ENCODE measurements around the gene CCDC61.

Gene CCDC61

DNA sequence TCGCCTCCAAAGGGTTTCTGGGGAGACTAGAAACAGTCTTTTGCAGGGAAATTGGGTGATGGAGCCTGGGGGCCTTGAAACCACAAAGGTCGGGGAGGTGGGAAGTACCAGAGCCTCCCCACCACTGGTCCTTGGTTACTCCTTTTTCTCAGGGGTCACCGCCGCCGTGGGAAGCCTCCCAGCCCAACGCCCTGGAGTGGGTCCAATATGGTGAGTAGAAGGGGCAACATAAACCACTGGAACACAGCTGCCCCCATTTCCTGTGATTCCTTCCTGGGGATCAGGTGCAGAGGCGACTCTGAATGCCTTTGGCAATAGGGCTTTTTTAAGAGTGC lies 21.8 kb downstream of the CCDC61 start:
- no peak for DNase-seq (ENCODE audit: low spot score)

DNA sequence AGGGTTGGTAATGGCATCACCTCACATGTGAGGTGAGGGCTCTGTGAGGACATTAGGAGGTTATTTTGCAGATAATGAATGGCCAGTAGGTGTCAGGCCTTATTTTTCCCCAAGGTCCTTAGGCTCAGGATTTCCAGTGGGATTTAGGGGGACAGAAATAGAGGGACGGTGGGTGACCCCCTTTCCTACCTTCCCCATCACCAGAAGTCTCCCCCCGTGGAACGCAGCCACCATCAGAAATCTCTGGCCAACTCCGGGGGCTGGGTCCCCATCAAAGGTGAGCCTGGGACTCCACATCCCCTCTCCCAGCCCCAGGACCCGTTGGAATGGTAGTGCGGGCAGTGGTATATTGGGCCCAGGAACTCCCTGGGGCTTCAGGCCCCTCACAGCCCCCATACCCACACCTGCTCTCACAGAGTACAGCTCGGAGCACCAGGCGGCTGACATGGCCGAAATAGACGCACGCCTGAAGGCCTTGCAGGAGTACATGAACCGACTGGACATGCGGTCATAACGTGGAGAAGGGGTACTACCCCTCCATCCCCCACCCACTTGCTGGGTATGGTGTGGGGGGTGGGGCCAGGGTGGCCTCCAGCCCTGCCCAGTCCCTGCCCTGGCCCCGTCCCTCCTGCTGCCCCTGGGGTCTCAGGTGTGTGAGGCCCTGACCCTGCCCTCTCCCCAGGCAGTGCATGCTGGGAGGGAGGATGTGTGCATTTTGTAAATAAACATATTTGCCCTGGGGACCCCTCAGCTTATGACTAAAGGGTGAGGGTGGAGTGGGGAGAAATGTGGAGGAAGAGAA lies 22.8 kb downstream of the CCDC61 start:
- no peak for DNase-seq (ENCODE audit: low spot score)

DNA sequence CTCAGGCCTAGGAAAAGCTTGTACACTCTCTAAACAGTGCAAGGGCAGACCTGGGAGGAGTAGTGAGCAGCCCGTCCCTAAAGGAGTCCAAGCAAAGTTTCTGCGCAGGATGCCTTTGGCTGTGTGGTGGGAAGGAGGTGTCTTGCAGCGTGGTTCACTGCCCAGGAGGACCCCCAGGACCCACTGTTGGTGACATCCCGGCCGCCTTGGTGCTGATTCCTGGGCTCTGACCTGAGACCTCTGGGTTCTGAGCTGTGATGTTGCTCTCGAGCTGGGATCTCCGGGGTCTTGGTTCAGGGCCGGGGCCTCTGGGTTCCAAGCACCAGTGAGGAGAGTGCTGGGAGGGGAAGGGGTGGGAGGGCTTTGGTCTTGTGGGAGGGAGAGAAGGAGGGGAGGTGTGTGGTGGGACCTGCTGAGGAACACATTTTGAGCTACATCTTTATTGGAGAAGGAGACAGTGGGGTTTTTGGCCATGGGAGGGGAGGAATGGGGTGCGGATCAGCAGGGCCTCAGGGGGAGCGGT lies 23.5 kb downstream of the CCDC61 start:
- DNase-seq (ENCODE audit: low spot score) = no peak

DNA sequence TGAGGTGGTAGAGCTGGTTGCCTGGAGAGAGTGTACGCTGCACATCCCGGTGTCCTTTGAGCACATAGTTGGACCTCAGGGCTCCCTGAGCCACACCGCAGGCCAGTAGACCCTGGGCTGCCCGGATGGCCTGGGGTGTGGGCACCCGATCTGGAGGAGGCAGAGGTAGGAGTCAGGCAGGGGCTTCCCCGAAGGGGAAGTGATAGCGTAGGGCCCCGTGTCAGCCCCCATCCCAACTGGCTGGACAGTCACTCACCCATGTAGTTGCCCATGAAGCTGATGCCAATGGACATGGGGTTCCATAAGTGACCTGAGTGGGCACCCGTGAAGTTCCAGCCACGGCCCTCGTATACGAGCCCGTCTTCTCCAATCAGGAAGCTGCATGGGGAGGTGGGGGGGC lies 24.0 kb downstream of the CCDC61 start:
- no peak for DNase-seq (ENCODE audit: low spot score)

DNA sequence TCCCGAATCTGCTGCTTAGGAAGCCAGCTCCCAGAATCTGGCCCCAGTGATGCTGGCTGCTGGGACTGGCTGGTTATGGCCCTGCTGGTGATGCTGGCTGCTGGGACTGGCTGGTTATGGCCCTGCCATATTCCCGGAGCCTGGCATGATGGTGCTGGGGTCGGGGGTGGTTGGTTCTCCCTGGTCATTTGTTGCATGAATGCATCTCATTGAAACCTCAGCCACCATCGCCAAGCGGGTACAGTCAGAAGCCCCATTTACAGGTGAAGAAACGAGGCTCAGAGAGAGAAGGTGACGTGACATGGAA lies 25.5 kb downstream of the CCDC61 start:
- DNase-seq (ENCODE audit: low spot score) = no peak

DNA sequence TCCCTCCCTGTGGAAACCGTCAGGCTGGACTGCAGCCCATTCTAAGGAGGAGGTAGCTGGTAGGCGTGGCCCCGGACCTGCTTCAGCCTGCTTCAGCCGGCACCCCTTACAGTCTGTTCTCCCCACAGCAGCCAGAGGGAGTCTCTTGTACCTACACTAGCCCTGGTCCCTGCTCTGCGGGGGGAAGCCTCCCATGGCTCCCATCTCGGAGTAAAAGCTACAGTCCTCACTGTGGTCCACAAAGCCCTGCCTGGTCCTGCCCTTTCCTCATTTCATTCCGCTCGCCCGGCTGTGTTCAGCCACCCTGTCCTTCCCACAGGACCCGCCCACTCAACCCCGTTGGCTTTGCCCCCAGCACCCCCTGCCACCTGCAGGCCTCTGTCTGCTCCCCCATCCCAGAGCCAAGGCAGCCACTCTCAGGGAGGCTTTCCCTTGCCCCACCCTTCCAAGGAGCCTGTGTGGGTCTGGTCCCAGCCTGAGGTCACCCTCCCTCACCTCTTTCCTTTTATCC lies 26.3 kb downstream of the CCDC61 start:
- no peak for DNase-seq (ENCODE audit: low spot score)

DNA sequence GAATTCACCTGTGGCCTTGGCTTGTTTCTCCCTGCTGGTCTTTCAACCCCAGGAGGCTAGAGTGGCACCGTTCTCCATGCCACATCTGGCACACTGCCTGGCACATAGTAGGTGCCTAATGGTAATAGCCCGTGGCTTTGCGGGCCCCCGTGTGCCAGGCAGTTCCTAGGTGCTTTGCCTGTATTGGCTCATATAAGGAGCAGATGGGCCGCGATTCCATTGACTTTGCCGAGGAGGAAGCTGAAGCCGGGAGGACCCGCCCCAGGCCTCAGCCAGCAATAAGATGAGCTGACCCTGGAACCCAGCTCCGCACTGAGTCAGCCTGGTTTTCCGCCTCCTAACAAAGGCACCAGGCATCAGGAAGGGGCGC lies 26.8 kb downstream of the CCDC61 start:
- DNase-seq (ENCODE audit: low spot score) = no peak

DNA sequence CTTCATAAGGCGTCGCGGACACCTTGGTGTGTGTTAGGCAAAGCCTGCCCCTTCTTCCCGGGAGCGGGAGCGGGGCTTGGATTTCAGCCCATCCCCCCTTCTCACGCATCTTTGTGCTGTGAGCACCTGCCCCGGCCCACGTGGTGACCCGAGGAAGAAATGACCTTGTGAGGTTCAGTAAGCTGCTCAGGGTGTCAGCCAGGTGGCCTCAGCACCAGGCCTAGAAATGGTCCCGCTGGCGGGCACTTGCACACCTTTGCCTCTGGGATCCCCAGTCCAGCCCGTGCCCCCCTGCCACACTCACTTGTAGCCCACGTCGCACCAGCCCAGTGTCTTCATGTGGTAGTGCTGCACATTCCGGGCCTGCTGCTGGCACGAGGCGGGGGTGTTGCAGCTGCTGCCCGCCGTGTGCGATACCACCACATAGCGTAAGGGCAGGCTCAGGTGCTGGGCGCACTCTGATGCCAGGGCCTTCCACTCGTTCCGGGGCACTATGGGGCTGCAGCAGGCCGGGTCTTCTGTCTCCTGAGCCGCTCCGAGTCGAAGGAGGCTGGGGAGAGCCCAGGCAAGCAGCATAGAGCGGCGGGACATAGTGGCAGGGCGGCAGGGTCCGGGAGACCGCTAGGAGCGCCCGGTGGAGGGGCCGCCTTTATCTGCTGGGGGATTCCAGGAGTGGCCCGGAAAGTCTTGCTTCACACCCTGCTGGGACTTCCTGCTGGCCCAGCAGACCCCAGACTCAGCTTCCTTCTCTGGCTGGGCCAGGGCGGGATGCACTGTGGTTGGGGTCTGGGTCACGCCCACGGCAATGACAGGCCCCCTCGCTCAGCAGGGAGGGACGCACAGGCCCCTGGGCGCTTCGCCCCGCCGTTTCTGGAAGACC lies 27.4 kb downstream of the CCDC61 start, which contains the start of gene PGLYRP1:
TSS of gene PGLYRP1 (minus strand) at position 623 of the 880 bp plus-strand sequence. CDS start at position 591, 32 bp downstream.
- DNase-seq (ENCODE audit: low spot score) = no peak

DNA sequence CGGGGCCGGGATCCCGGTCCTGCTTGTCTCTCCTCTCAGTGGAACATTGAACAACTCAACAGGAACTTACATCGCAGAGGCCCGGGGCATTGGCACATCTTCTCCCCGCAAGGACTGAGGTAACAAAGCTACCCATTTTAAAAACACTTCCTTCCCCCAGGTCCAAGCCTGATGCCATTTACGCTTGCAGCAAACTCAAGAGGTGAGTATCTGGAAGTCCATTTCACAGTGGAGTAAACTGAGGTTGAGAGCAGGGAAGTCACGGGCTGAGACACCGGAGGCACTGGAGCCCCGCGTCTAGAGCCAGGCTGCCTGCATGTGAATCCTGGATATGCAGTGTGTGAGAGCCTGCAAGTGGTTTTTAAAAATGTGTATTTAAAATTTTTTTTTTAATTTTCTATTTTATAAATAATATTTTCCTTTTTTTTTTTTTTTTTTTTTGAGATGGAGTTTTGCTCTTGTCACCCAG lies 28.1 kb downstream of the CCDC61 start:
- DNase-seq (ENCODE audit: low spot score) = no peak

DNA sequence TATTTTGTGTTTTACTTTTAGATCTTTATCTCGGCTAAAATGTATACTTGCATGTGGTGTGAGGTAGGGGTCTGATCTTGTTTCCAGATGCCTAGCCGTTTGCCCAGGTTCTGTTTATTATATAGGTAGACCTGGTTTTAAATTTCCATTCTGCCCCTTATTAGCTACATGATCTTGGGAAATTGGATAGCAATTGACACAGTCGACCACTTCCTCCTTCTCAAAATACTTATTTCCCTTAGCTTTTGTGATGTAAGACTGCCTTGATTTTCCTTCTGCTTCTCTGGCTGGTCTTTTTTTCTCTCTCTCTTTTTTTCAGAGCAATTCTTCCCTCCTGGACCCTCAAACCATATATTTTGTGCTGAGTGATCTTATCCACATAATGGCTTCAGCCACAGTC lies 30.6 kb downstream of the CCDC61 start:
- DNase-seq (ENCODE audit: low spot score) = no peak

DNA sequence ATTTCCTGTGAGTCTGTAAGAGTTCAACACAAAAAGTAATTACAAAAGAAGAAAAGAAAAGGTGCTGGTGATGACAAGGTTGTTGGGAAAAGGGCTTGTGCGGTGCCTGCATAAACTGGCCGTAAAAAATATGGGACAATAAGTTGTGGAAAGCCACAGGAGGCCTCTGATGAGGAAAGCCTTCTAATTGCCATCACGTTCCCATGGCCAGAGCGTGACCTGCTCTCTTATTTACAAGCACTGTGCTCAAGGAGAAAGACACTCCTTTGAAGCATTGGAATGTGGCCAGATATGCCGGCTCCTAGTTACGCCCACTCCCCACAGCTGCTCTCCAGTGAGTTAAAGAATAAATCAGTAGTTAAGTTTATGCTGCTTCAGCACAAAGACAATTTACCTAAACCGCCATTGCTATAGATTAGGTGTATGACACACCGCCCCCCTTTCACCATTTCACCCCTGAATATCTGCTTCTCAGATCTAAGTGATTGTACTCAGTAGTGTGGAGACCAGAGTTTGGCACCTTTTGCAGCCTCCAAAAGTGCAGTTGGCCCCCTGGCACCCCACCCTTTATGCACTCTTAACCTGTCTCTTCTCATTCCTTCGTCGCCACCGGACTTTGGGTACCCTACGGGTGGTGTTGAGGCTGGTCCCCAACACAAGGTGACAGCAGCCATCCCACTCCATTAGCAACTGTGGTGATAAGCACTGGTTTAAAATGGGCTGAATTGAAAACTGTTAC lies 35.7 kb downstream of the CCDC61 start:
- DNase-seq (ENCODE audit: low spot score) = no peak

DNA sequence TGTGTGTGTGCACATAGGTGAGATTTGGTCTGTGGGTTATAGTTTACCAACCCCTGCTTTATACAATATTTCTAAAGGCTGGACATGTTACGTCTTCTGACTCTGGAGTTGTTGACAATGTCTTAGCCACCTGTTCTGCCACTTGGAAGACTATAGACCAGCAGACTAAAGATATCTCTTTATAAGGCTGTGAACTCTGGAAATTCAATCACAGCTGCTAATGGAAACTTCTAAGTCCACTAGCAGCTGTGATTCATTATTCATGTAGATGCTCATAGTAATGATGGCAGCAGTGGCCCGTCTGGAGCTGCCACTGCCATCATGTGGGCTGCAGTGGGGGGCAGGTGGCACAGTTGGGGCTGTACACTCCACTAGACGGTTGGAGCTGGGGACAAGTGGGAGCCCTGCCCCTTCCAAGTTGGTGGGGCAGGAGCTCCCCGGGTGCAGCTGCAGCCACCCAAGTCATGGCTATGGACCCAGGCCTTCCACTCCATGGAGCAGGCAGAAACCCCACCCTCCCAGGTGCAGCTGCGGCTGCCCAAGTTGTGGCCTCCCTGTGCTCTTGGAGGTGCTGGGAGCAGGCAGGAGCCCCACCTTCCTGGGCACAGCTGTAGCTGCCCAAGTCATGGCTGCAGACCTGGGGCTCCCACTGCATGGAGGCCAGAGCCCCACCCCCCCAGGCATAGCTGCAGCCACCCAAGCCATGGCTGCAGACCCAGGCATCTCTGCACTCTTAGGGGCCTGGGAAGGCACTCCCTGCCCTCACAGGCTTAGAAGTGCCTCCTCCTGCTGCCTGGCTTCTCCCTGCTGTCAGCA lies 36.7 kb downstream of the CCDC61 start:
- DNase-seq (ENCODE audit: low spot score) = no peak

DNA sequence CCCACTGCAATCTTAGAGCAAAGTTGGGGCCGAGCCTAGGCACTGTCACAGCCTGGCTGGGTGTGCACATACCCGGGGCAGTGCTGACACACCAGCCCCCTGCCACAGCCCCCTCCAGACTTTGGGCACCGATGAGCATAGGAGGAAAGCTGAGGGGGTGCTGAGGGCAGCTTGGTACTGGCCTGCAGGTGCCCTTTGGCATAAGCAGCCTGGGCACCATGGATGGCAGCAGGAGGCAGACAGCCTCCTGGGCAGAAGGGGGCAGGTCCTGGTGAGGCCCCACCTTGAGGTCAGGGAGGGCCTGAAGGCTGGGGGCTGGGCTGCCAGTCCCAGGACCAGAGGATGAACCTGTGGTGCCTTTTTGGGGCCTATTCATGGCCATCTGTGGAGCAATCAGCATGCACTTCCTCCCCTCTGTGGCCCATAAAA lies 37.3 kb downstream of the CCDC61 start:
- DNase-seq (ENCODE audit: low spot score) = no peak

DNA sequence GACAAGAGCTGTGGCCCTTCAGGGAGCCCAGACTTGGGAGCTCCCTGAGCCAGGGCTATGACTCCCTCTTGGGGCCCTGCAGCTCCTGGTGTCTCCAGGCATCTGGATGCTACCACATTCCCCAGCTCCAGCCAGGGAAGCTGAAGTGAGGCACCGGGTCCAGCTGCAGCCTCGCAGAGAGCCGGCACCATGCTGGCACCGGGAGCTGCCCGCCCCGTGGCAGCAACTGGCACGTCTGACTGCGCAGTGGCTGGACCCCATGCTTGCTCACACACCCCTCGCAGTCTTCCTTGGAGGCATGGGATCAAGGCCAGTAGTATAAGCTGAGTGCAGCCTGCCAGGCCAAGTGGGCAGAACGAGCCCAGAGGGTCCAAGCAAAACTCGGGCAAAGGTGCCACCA lies 38.1 kb downstream of the CCDC61 start:
- DNase-seq (ENCODE audit: low spot score) = no peak

DNA sequence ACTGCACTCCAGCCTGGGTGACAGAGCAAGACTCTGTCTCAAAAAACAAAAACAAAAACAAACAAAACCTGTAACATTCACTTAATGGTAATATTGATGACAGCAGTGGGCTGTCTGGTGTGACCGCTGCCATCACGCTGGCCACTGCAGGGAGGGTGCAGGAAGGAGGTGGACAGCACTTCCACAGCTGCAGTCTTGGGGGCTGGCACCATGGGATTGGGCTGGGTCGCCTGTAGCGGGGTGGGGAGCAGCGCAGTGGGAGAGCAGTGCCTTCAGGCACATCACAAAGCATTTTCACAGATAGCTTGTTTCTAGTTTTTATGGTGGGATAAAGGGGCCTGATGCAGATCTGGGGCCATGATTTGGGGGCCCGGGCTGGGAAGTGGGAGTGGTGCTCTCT lies 40.3 kb downstream of the CCDC61 start:
- no peak for DNase-seq (ENCODE audit: low spot score)

DNA sequence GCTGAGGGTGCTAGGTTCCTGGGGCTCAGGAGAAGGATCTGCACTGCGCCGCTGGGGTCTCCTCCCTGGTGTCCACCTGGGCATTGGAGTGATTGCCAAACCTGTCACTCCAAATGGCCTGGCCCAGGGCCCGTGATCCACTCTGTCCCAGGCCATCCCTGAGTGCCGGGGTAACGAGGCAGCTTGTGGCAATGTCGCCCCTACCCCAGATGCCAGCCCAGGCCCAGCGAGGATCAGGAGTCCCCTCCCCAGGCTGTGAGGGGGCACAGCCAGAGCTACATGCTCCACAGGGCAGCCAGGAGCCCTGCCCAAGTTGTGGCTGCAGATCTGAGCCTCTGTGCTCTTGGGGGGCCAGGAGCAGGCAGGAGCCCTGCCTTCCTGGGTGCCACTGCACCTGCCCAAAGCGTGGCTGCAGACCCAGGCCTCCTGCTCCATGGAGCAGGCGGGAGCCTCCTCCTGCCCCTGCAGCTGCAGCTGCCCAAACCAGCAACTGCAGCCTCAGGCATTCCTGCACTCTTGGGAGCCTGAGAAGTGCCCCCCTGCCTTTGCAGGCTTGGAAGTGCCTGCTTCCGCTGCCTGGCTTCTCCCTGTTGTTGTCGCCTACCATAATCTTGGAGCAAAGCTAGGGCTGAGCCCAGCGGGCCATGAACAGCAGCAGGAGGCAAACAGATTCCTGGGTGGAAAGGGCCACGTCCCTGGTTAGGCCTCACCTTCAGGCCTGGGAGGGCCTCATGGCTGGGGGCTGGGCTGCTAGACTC lies 40.9 kb downstream of the CCDC61 start:
- no peak for DNase-seq (ENCODE audit: low spot score)

DNA sequence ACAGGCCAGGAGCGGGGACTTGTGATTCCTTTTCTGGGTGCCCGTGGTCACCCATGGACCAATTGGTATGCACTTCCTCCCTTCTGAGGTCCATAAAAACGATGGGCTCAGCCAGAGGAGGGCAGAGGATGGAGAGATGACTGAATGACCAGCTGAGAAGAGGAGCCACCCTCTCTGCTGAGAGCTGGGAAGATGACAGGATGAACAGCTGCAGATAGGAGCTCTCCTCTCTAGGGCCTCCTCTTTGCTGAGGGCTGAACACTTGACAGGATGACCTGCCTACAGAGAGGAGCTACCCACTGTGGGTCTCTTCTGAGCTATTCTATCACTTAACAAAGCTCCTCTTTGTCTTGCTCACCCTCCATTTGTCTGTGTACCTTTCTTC lies 41.5 kb downstream of the CCDC61 start:
- no peak for DNase-seq (ENCODE audit: low spot score)

DNA sequence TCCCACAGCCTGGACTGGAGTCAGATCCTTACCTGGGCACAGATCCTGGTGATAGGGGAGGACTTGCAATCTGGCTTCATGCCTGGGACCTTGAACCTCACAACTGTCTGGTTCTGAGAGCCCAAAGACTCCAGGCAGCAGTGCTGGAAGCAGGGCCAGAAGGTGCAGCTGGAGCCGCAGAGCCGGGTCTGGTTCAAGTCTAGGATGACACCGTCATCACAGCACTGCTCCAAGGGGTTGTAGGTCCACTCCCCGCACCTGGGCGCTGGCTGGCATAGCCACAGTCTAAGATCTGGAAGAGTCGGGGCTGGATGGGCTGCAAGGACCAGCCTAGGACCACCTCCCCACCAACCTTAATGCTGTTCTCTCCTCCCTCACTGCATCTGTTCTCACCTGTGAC lies 44.9 kb downstream of the CCDC61 start:
- no peak for DNase-seq (ENCODE audit: low spot score)

DNA sequence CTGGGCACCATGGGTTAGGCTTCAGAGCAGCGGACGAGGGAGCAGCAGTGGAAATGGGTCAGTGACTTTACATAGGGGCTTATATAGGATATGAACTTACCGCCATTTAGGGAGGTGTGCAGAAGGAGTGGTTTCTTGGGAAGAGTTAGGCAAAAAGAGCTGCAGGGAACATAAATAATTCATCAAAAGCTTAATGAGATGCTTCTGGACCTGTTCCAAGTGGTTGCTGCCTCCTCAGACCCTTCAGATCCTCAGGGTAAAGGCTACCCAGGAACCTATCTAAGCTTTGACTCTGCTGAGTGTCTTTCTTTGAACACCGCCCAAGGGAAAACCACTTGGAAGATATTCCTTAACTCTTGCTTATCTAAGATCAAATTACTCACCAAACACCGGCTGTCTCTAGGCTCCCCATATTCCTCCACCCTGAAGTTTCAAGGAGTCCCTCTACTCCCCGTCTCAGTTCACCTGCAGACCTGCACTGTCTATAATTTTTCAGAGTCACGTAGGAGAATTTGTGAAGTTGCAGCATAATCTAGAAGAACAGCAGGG lies 45.8 kb downstream of the CCDC61 start, which contains the start of gene IGFL4:
TSS of gene IGFL4 (minus strand) at position 51 of the 549 bp plus-strand sequence. CDS start at position 11, 40 bp downstream.
- peak; percentile 42 for DNase-seq (ENCODE audit: low spot score)

DNA sequence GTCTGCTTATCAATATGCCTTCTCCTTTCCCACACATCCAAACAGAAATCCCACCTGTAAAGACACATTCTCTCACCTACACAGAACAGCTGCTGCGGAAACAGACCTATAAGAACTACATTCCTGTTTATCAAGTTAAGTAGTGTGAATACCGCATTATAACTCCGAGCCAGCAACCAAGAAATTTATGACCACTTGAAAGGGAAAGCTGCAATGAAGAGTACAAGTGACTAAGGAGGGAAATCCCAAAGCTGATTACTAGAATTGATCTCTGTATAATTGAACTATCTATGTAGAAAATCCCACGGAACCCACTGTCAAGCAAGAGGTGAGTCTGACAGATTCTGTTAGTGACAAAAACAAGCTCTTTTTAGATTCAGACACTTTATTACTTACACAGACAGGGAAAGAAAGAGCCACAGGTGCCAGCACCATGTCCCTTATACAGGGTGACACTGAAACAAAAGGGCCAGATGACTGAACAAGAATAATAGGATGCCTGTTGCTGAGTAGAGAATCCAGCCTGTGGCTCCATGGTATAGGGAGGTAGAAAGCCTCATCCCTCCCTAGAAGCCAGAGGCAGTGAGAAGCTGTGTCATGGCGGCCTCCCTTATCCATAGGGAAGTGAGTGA lies 47.1 kb downstream of the CCDC61 start:
- no peak for DNase-seq (ENCODE audit: low spot score)
